NCI-H2029 (cell line): ENCODE measurements around the gene STT3A.

Experiments used
- DNase-seq: peaks from one replicate; lab custom pipeline; 2025; lab: John Stamatoyannopoulos, UW

The STT3A gene

GRCh38 chr11:125663910-125664309 is 71.3 kb downstream of the STT3A start:
- DNase-seq, result no peak

GRCh38 chr11:125667151-125667550 is 74.5 kb downstream of the STT3A start:
- DNase-seq, result no peak

GRCh38 chr11:125670172-125670571 is 77.5 kb downstream of the STT3A start:
- no peak for DNase-seq

- DNase-seq, result no peak
Observed at GRCh38 chr11:125671561-125671960, 78.9 kb downstream of the STT3A start.
